ENCODE results near the gene EREG.

GRCh38 chr4:74418063-74418670 lies 53.2 kb downstream of the EREG start:
- TF ChIP-seq CTCF (IDR thresholded peaks at IDR 0.05), result no peak
- TF ChIP-seq ZFX (IDR thresholded peaks at IDR 0.05; ENCODE audit: borderline replicate concordance), result no peak
